SW 1271 (cell line): ENCODE measurements around the gene BRD4.
A peak's percentile ranks its signal among the peaks of the same experiment; 100 is the strongest.
"Not testable (repeated sequence)": the region's sequence is repeated elsewhere in the genome, so short reads cannot be mapped to it uniquely, and the experiment has no call there.

Experiments
- DNase-seq, 2 experiments: peaks; one replicate each; lab custom pipeline; 2025; lab: John Stamatoyannopoulos, UW

Gene BRD4

GRCh38 chr19:15360015-15360414, 27.7 kb upstream of the BRD4 start:
- not testable (repeated sequence) for DNase-seq

- DNase-seq: no peak
Measured at GRCh38 chr19:15358918-15359317, 26.6 kb upstream of the BRD4 start.

GRCh38 chr19:15357906-15358305, 25.6 kb upstream of the BRD4 start:
- DNase-seq: no peak

GRCh38 chr19:15354566-15355296, 22.4 kb upstream of the BRD4 start:
- DNase-seq: no peak

GRCh38 chr19:15353908-15354307, 21.6 kb upstream of the BRD4 start:
- DNase-seq: no peak

- not testable (repeated sequence) for DNase-seq
Measured at GRCh38 chr19:15352535-15352934, 20.2 kb upstream of the BRD4 start.

- not testable (repeated sequence) for DNase-seq
Measured at GRCh38 chr19:15341328-15341727, 9.0 kb upstream of the BRD4 start.

GRCh38 chr19:15340086-15340485, 7.7 kb upstream of the BRD4 start:
- DNase-seq: no peak

- DNase-seq: no peak
Measured at GRCh38 chr19:15337202-15337601, 4.9 kb upstream of the BRD4 start.

- not testable (repeated sequence) for DNase-seq
Measured at GRCh38 chr19:15335992-15336391, 3.7 kb upstream of the BRD4 start.

- peak in 1 of 2 experiments; percentile 24 for DNase-seq
Measured at GRCh38 chr19:15331419-15332310, 674 bp downstream of the BRD4 start.

GRCh38 chr19:15330801-15331418, 1.4 kb downstream of the BRD4 start:
- DNase-seq: peak in 1 of 2 experiments; percentile 40

- no peak for DNase-seq
Measured at GRCh38 chr19:15328312-15328711, 4.0 kb downstream of the BRD4 start.

- no peak for DNase-seq
Measured at GRCh38 chr19:15324791-15325519, 7.4 kb downstream of the BRD4 start.

GRCh38 chr19:15323496-15324235, 8.7 kb downstream of the BRD4 start:
- no peak for DNase-seq

- no peak for DNase-seq
Measured at GRCh38 chr19:15321739-15322138, 10.6 kb downstream of the BRD4 start.

GRCh38 chr19:15320116-15320515, 12.2 kb downstream of the BRD4 start:
- no peak for DNase-seq

GRCh38 chr19:15318241-15318691, 14.1 kb downstream of the BRD4 start:
- no peak for DNase-seq

- no peak for DNase-seq
Measured at GRCh38 chr19:15317392-15318071, 14.8 kb downstream of the BRD4 start.

GRCh38 chr19:15316498-15316897, 15.8 kb downstream of the BRD4 start:
- no peak for DNase-seq

- DNase-seq: no peak
Measured at GRCh38 chr19:15315101-15315500, 17.2 kb downstream of the BRD4 start.
